HepG2 (cell line): ENCODE measurements around the gene TTF2. TPM values are rescaled to one million over a fixed set of nuclear protein-coding genes. Genes with fewer than 3 reads are reported as not detected.

Experiments used
- ATAC-seq: fragments of 200-7000 bp; cut with Tn5 transposase; 3 replicates; pipeline ENCODE4 v1.9.1; 2020; ENCODE audit warnings: mild to moderate bottlenecking, moderate library complexity
- BruUV-seq: library from RNA; stranded (reverse); fragments of 400-500 nt; replicated peaks from 2 replicates; lab custom pipeline; 2021; lab: Mats Ljungman, UMichigan
- CTCF ChIA-PET: fragments of 300-600 bp; formaldehyde crosslinking; extraction: SDS; loops from one replicate; lab custom pipeline; 2021; ENCODE audit warnings: low total read pairs, inconsistent platforms, low intra/inter-chr PET ratio; lab: Yijun Ruan, JAX
- POLR2A ChIA-PET: fragments of 350-600 bp; sonication (Branson Sonifier 250); formaldehyde crosslinking; loops from one replicate; lab custom pipeline; 2020; ENCODE audit warnings: antibody characterized with exemption, inconsistent platforms; lab: Yijun Ruan, JAX
- DNase-seq: peaks from one replicate; pipeline ENCODE4 v3.0.0-alpha.2; 2015; ENCODE audit warnings: low spot score
- FAIRE-seq: peaks from 3 replicates; lab custom pipeline; 2011; peaks lifted over from hg19 to GRCh38; lab: Jason Lieb, UNC
- H2AFZ ChIP-seq: one replicate; pipeline ENCODE4 v1.6.1; 2011; ENCODE audit warnings: low read length, inconsistent platforms
- H3K27ac ChIP-seq: fragments of 300-600 bp; 3 replicates; pipeline ENCODE4 v1.8.0; 2011; ENCODE audit warnings: mixed run types, mild to moderate bottlenecking, mixed read lengths, low read length, inconsistent platforms; ENCODE audit not compliant: insufficient read depth; ENCODE audit errors: extremely low read length
- H3K27me3 ChIP-seq, 2 experiments: fragments of 200-600 bp in 1 of 2; 2 replicates in 1 of 2; 3 replicates in 1 of 2; pipeline versions ENCODE4 v1.6.0 to v1.8.0; 2011; ENCODE audit warnings: low read length in 2 of 2, mild to moderate bottlenecking in 2 of 2, moderate library complexity in 2 of 2, inconsistent platforms in 1 of 2; ENCODE audit not compliant: insufficient read depth in 2 of 2, control insufficient read depth in 1 of 2
- H3K36me3 ChIP-seq, 2 experiments: fragments of 200-600 bp in 1 of 2; replicated peaks in 1 of 2; 2 replicates in 1 of 2; 3 replicates in 1 of 2; pipeline versions ENCODE4 v1.5.1 to v1.8.0; 2011; ENCODE audit warnings: low read length in 2 of 2, inconsistent platforms in 1 of 2; ENCODE audit not compliant: insufficient read depth in 2 of 2, control insufficient read depth in 1 of 2
- H3K4me1 ChIP-seq: 2 replicates; pipeline ENCODE4 v1.5.1; 2012; ENCODE audit warnings: low read length, inconsistent platforms; ENCODE audit not compliant: insufficient read depth
- H3K4me2 ChIP-seq: 2 replicates; pipeline ENCODE4 v1.6.0; 2011; ENCODE audit warnings: low read depth, low read length, inconsistent platforms
- H3K4me3 ChIP-seq, 3 experiments: fragments of 200-600 bp in 1 of 3; sonication (generic), shearing (Covaris generic) in 1 of 3; replicated peaks in 1 of 3; 2 replicates each; pipeline ENCODE4 v1.5.1; 2011 to 2016; ENCODE audit warnings: low read length in 3 of 3, inconsistent platforms in 2 of 3, low read depth in 2 of 3, mild to moderate bottlenecking in 2 of 3, control low read depth in 1 of 3, mixed read lengths in 1 of 3; ENCODE audit not compliant: insufficient read depth in 1 of 3
- H3K79me2 ChIP-seq: one replicate; pipeline ENCODE4 v1.6.1; 2011; ENCODE audit warnings: low read length, inconsistent platforms; ENCODE audit not compliant: insufficient read depth
- H3K9ac ChIP-seq: 2 replicates; pipeline ENCODE4 v1.6.0; 2011; ENCODE audit warnings: mild to moderate bottlenecking, low read depth, low read length, inconsistent platforms; ENCODE audit not compliant: insufficient read depth
- H3K9me3 ChIP-seq: 2 replicates; pipeline ENCODE4 v1.5.1; 2012; ENCODE audit warnings: mild to moderate bottlenecking, low read length
- H4K20me1 ChIP-seq: 2 replicates; pipeline ENCODE4 v1.6.0; 2011; ENCODE audit warnings: inconsistent platforms, mild to moderate bottlenecking, low read length, moderate library complexity; ENCODE audit not compliant: insufficient read depth
- ATF1 ChIP-seq: IDR thresholded peaks from 2 replicates; pipeline ENCODE4 v1.6.1; 2016; ENCODE audit warnings: mild to moderate bottlenecking, control low read depth
- GFI1 ChIP-seq: sonication (generic); formaldehyde crosslinking; IDR thresholded peaks from 2 replicates; pipeline ENCODE4 v1.5.0; 2020; ENCODE audit warnings: missing genetic modification reagents, mild to moderate bottlenecking, borderline replicate concordance
- XBP1 ChIP-seq: sonication (generic); formaldehyde crosslinking; IDR thresholded peaks from 2 replicates; pipeline ENCODE4 v1.5.0; 2020; ENCODE audit warnings: missing genetic modification reagents
- ZBTB34 ChIP-seq: sonication (generic); formaldehyde crosslinking; IDR thresholded peaks from 2 replicates; pipeline ENCODE4 v1.8.0; 2022; ENCODE audit warnings: mild to moderate bottlenecking, missing genetic modification reagents
- ZC3H4 ChIP-seq: sonication (generic); formaldehyde crosslinking; IDR thresholded peaks from 2 replicates; pipeline ENCODE4 v1.4.0; 2020; ENCODE audit warnings: missing genetic modification reagents, borderline replicate concordance
- ZNF20 ChIP-seq: sonication (generic); formaldehyde crosslinking; IDR thresholded peaks from 2 replicates; pipeline ENCODE4 v1.4.0; 2020; ENCODE audit warnings: mild to moderate bottlenecking, moderate library complexity, missing genetic modification reagents
- ZNF256 ChIP-seq: sonication (generic); formaldehyde crosslinking; conservative IDR thresholded peaks from 2 replicates; pipeline ENCODE4 v1.4.0; 2020; ENCODE audit warnings: missing genetic modification reagents
- ZNF280D ChIP-seq: sonication (generic); formaldehyde crosslinking; IDR thresholded peaks from 2 replicates; pipeline ENCODE4 v1.5.1; 2020; ENCODE audit warnings: mild to moderate bottlenecking, missing genetic modification reagents
- ZNF513 ChIP-seq: sonication (generic); formaldehyde crosslinking; conservative IDR thresholded peaks from 2 replicates; pipeline ENCODE4 v1.5.0; 2020; ENCODE audit warnings: missing genetic modification reagents
- ZNF543 ChIP-seq: sonication (generic); formaldehyde crosslinking; IDR thresholded peaks from 2 replicates; pipeline ENCODE4 v1.4.0; 2020; ENCODE audit warnings: mild to moderate bottlenecking, missing genetic modification reagents
- ZNF616 ChIP-seq: sonication (generic); formaldehyde crosslinking; IDR thresholded peaks from 2 replicates; pipeline ENCODE4 v1.5.0; 2020; ENCODE audit warnings: low read depth, mild to moderate bottlenecking, missing genetic modification reagents
- WGBS: methylation state at CpG from one replicate; pipeline ENCODE4 v1.1.6; 2017; ENCODE audit warnings: low lambda C conversion rate; 5-methylcytosine and 5-hydroxymethylcytosine counted together
- in situ Hi-C: cut with HindIII; loops from 2 replicates; pipeline ENCODE4 v1.10.0; 2017; ENCODE audit warnings: low pct_unique_long_range_greater_than_20kb; ENCODE audit not compliant: extremely low pct_ligation_motif_present
- intact Hi-C: fragments of 100-400 bp; cut with micrococcal nuclease; formaldehyde crosslinking; loops from one replicate; pipeline ENCODE4 v1.10.0; 2022; ENCODE audit not compliant: unreplicated experiment
- polyA plus RNA-seq, 8 experiments: library from polyadenylated mRNA; depleted of rRNA in 3 of 8; stranded (reverse) in 7 of 8; unstranded in 1 of 8; fragments of >200 nt; fragmentation: Illumina TruSeq in 4 of 8; extraction: Trizol in 4 of 8; gene quantifications; 2 replicates each; pipeline versions ENCODE4 v1.2.1 to v1.2.3, GENCODE V29; 2011 to 2016; ENCODE audit warnings: low read depth in 4 of 8, missing spikeins in 1 of 8, mixed read lengths in 1 of 8; ENCODE audit not compliant: insufficient read depth in 1 of 8
- total RNA-seq, 5 experiments: library from RNA; depleted of rRNA; stranded (reverse); fragments of >200 nt; fragmentation: Illumina TruSeq; extraction: Trizol; gene quantifications; 2 replicates each; pipeline ENCODE4 v1.2.3, GENCODE V29; 2016; ENCODE audit warnings: low read depth in 1 of 5

The TTF2 gene
- total and polyA plus RNA-seq, 2 of the 13 experiments (the other 11 are each of a cell fraction or from before 2014, with no cell fraction given) = 12.8 to 48.9 TPM

- no peaks in the 10 kb centered on the region for H3K79me2 ChIP-seq
- H3K36me3 ChIP-seq = no peaks in the 10 kb centered on the region
- TF ChIP-seq ZC3H4 (CRISPR knock-in tag) = no peak
- no peak for DNase-seq
- FAIRE-seq = no peak
- no TSS peak for BruUV-seq
- intact Hi-C loops (no loop called here), in situ Hi-C loops (no loop called here)
- no peaks in the 10 kb centered on the region; a peak in 1 of 5 replicates for H3K27me3 ChIP-seq
- H3K27ac ChIP-seq = no peak overlapping the region
- no peak overlapping the region for H2AFZ ChIP-seq
- no peak for ATAC-seq
- POLR2A ChIA-PET = no interaction called here
- H3K4me2 ChIP-seq = no peak overlapping the region
- no peak overlapping the region for H3K9ac ChIP-seq
- no peaks in the 10 kb centered on the region for H4K20me1 ChIP-seq
- WGBS = 58% methylated on average over 5 of the region's 5 CpGs
- no peaks in the 10 kb centered on the region for H3K4me1 ChIP-seq
- CTCF ChIA-PET = no interaction called here
- H3K9me3 ChIP-seq = no peaks in the 10 kb centered on the region
- no peak overlapping the region for H3K4me3 ChIP-seq
Observed at GRCh38 chr1:117014209-117014608, 45.9 kb upstream of the TTF2 start.

GRCh38 chr1:117015724-117016123, 44.4 kb upstream of the TTF2 start:
- Histone ChIP-seq H3K27me3 (no peaks in the 10 kb centered on the region; a peak in 1 of 5 replicates), H3K4me3 (no peak overlapping the region), H2AFZ (no peak overlapping the region), H3K9ac (no peak overlapping the region), H4K20me1 (no peaks in the 10 kb centered on the region), H3K27ac (no peak overlapping the region), H3K36me3 (no peaks in the 10 kb centered on the region), H3K79me2 (no peaks in the 10 kb centered on the region), H3K4me2 (no peak overlapping the region), H3K9me3 (no peaks in the 10 kb centered on the region), H3K4me1 (no peaks in the 10 kb centered on the region)
- ChIA-PET CTCF (no interaction called here), POLR2A (no interaction called here)
- no TSS peak for BruUV-seq
- in situ Hi-C loops = no loop called here
- no peak for FAIRE-seq
- intact Hi-C loops = no loop called here
- no peak for DNase-seq
- 19% methylated on average over 3 of the region's 3 CpGs for WGBS
- ATAC-seq = no peak
- TF ChIP-seq ZBTB34 = no peak
- no peak for TF ChIP-seq ZNF280D (CRISPR knock-in tag)
- TF ChIP-seq ATF1 (CRISPR knock-in tag) = no peak
- TF ChIP-seq XBP1 (CRISPR knock-in tag) = no peak
- no peak for TF ChIP-seq GFI1 (CRISPR knock-in tag)
- TF ChIP-seq ZNF543 (CRISPR knock-in tag) = no peak
- no peak for TF ChIP-seq ZNF513
- TF ChIP-seq ZNF20 (CRISPR knock-in tag) = no peak
- no peak for TF ChIP-seq ZNF616 (CRISPR knock-in tag)
- no peak for TF ChIP-seq ZNF256 (CRISPR knock-in tag)
